ENCODE measurements around the gene TMEM53.

- TF ChIP-seq POLR2AphosphoS5 (IDR thresholded peaks at IDR 0.05; ENCODE audit: low read depth, low read length) (no peak), POLR2A (IDR thresholded peaks at IDR 0.05; ENCODE audit: low read depth, low read length) (no peak)
Observed at GRCh38 chr1:44685218-44685617, 10.9 kb upstream of the TMEM53 start.

All from GM12892 (cell line).